NB4 (cell line): ENCODE data around the gene OSBPL2.

Experiments used
- POLR2A ChIP-seq: IDR thresholded peaks from 2 replicates; pipeline ENCODE4 v1.6.1; 2011; ENCODE audit warnings: mild to moderate bottlenecking; ENCODE audit not compliant: insufficient read length; ENCODE audit errors: extremely low read depth
- TF ChIP-seq, protein P1 (sequence below): IDR thresholded peaks from one replicate; pipeline ENCODE4 v1.5.1; 2012; ENCODE audit warnings: low read depth, low read length

DNA sequence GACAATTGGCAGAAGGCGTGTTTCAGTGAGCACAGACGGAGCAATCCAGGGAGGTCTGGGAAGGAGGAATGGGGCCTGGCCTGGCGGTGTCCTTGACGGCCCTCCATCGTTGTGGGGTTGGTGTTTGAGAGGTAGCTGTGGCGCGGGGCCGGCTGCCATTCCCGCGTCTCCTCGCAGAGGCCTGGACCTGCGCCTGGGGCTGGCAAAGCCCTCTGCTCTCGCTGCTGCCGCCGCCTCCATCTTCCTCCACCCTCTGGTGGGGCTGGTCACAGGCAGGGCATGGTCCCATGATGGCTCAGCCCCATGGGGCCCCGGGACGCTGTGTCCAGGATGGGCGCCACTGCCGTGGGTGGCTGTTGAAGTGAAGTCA lies 7.6 kb downstream of the OSBPL2 start:
- TF ChIP-seq, protein P1, sequence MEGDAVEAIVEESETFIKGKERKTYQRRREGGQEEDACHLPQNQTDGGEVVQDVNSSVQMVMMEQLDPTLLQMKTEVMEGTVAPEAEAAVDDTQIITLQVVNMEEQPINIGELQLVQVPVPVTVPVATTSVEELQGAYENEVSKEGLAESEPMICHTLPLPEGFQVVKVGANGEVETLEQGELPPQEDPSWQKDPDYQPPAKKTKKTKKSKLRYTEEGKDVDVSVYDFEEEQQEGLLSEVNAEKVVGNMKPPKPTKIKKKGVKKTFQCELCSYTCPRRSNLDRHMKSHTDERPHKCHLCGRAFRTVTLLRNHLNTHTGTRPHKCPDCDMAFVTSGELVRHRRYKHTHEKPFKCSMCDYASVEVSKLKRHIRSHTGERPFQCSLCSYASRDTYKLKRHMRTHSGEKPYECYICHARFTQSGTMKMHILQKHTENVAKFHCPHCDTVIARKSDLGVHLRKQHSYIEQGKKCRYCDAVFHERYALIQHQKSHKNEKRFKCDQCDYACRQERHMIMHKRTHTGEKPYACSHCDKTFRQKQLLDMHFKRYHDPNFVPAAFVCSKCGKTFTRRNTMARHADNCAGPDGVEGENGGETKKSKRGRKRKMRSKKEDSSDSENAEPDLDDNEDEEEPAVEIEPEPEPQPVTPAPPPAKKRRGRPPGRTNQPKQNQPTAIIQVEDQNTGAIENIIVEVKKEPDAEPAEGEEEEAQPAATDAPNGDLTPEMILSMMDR, result no peak
- no peak for TF ChIP-seq POLR2A
